ENCODE results near the gene EOLA1. TPM values are rescaled to one million over a fixed set of nuclear protein-coding genes. Genes with fewer than 3 reads are reported as not detected.
"Not testable (repeated sequence)": the region's sequence is repeated elsewhere in the genome, so short reads cannot be mapped to it uniquely, and the experiment has no call there.

Gene EOLA1
- total RNA-seq, 1 experiment from 2014 or later: 24.3 TPM

DNA sequence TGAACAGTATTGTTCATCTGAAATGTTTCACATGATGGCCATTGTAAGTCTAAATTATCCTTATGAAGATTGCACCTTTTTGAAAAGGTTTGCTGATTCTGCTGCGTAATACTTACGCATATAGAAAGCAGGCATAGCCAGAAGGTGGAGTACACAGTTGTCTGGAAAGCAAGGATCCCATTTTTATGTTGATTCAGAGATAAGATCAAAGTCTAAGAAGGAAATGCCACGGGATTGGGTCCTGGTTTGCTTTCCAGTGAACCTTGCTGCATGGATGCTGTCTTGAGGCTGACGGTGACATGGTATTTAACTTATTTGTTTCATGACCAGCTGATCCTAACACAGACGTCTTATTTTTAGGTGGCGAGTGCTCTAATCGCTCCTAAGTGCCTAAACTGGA, 31.0 kb downstream of the EOLA1 start:
- Histone ChIP-seq H3K4me2 (no peak overlapping the region), H3K9me2 (ENCODE audit: insufficient read depth) (no peaks in the 10 kb centered on the region), H3K27me3 (ENCODE audit: insufficient read depth, low read depth) (no peaks in the 10 kb centered on the region), H3K9me3 (ENCODE audit: insufficient read depth, low read depth) (no peaks in the 10 kb centered on the region), H2AFZ (no peak overlapping the region), H3K79me2 (ENCODE audit: low read depth) (no peaks in the 10 kb centered on the region), H4K20me1 (ENCODE audit: insufficient read depth) (no peaks in the 10 kb centered on the region), H3K27ac (no peak overlapping the region), H3K4me3 (no peak overlapping the region), H3K4me1 (replicated peaks; ENCODE audit: insufficient read depth) (peaks cover 16% of the 10 kb centered on the region), H3K36me3 (ENCODE audit: low read depth) (no peaks in the 10 kb centered on the region), H3F3A (ENCODE audit: insufficient read depth, low read depth) (peaks cover 15% of the 10 kb centered on the region)
- DNase-seq: peak in 1 of 2 experiments; percentile 33
- ChIA-PET POLR2A (ENCODE audit: unreplicated experiment) (no interaction called here), CTCF (no interaction called here)
- intact Hi-C loops (cut with micrococcal nuclease; ENCODE audit: unreplicated experiment): no loop called here
- TF ChIP-seq, protein P1, sequence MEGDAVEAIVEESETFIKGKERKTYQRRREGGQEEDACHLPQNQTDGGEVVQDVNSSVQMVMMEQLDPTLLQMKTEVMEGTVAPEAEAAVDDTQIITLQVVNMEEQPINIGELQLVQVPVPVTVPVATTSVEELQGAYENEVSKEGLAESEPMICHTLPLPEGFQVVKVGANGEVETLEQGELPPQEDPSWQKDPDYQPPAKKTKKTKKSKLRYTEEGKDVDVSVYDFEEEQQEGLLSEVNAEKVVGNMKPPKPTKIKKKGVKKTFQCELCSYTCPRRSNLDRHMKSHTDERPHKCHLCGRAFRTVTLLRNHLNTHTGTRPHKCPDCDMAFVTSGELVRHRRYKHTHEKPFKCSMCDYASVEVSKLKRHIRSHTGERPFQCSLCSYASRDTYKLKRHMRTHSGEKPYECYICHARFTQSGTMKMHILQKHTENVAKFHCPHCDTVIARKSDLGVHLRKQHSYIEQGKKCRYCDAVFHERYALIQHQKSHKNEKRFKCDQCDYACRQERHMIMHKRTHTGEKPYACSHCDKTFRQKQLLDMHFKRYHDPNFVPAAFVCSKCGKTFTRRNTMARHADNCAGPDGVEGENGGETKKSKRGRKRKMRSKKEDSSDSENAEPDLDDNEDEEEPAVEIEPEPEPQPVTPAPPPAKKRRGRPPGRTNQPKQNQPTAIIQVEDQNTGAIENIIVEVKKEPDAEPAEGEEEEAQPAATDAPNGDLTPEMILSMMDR (conservative IDR thresholded peaks at IDR 0.05): no peak
- TF ChIP-seq EZH2 (IDR thresholded peaks at IDR 0.05; ENCODE audit: low read depth): no peak
- BruUV-seq (replicated peaks): no TSS peak

DNA sequence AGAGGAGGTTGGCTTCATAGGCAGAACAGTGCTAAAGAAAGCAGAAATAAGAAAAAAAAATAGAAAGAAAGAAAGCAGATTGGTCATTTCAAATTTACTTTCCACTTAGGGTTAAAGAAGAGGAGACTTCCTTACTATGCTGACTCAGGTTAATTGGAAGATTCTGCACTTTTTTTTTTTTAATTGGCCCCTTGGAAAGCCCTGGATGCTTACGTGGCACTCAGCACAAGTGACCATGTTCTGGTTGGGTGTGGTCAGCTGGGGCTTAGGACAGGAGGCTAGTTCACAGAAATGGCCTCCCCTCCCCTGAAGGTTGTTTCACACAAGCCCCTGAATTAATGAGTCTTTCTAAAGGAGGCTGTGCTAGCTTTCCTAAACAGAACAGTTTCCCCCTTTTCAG, 31.9 kb downstream of the EOLA1 start:
- H3K27me3 ChIP-seq (ENCODE audit: insufficient read depth, low read depth): no peaks in the 10 kb centered on the region
- peaks cover 15% of the 10 kb centered on the region for H3F3A ChIP-seq (ENCODE audit: insufficient read depth, low read depth)
- peaks cover 16% of the 10 kb centered on the region for H3K4me1 ChIP-seq (replicated peaks; ENCODE audit: insufficient read depth)
- H3K27ac ChIP-seq: no peak overlapping the region
- BruUV-seq (replicated peaks): no TSS peak
- no peaks in the 10 kb centered on the region for H4K20me1 ChIP-seq (ENCODE audit: insufficient read depth)
- H3K4me3 ChIP-seq: no peak overlapping the region
- H3K4me2 ChIP-seq: no peak overlapping the region
- POLR2A ChIA-PET (ENCODE audit: unreplicated experiment): no interaction called here
- H3K9me2 ChIP-seq (ENCODE audit: insufficient read depth): no peaks in the 10 kb centered on the region
- CTCF ChIA-PET: no interaction called here
- peak in 1 of 2 experiments; percentile 17 for DNase-seq
- intact Hi-C loops (cut with micrococcal nuclease; ENCODE audit: unreplicated experiment): no loop called here
- no peak overlapping the region for H2AFZ ChIP-seq
- H3K9me3 ChIP-seq (ENCODE audit: insufficient read depth, low read depth): no peaks in the 10 kb centered on the region
- TF ChIP-seq EZH2 (IDR thresholded peaks at IDR 0.05; ENCODE audit: low read depth): no peak
- TF ChIP-seq, protein P1 (conservative IDR thresholded peaks at IDR 0.05): no peak
- no peaks in the 10 kb centered on the region for H3K79me2 ChIP-seq (ENCODE audit: low read depth)
- H3K36me3 ChIP-seq (ENCODE audit: low read depth): no peaks in the 10 kb centered on the region

DNA sequence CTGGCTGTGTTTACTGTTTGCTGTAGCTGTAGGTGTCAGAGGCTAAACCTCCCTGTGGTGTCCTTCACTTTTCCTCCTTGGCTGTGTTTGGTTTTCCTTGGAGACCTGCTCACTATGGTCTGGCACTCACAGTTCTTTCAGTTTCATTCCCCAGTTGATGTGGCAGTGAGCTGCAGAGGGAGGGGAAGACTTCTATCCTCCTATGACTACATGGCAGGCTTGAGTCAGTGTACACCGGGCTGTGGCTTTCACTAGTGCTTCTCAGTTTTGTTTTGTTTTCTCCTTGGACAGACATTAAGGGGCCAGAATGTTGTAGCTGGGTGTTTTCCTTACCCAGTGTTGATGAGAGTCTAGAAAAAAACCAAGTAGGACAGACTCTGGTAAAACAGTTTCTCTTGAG, 32.6 kb downstream of the EOLA1 start:
- POLR2A ChIA-PET (ENCODE audit: unreplicated experiment); DNase-seq: not testable (repeated sequence)

DNA sequence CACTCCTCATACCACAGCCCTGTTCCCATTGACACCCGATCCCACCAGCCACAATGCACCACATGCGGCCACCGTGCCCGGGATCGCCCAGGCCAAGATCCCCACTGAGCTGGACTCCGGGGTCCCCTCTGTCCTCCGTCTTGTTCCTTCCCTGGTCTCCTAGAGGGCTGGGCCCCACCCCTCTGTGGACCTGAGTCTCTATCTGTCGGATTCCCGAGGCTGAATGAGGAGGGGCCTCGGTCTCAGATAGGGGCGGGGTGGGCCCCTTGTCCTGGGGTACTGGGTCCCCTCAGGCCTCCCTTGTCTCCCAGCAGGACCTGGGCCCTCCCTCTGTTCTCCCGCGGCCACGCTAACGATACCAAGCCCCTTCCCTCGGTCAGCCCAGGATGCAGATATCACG, 44.8 kb downstream of the EOLA1 start:
- H2AFZ ChIP-seq; H4K20me1 ChIP-seq (ENCODE audit: insufficient read depth); H3K27me3 ChIP-seq (ENCODE audit: insufficient read depth, low read depth); H3K4me2 ChIP-seq; POLR2A ChIA-PET (ENCODE audit: unreplicated experiment); CTCF ChIA-PET; H3K27ac ChIP-seq; H3K4me3 ChIP-seq; intact Hi-C loops (cut with micrococcal nuclease; ENCODE audit: unreplicated experiment); BruUV-seq (replicated peaks); H3K79me2 ChIP-seq (ENCODE audit: low read depth); H3K4me1 ChIP-seq (replicated peaks; ENCODE audit: insufficient read depth); DNase-seq; H3F3A ChIP-seq (ENCODE audit: insufficient read depth, low read depth); H3K36me3 ChIP-seq (ENCODE audit: low read depth); H3K9me2 ChIP-seq (ENCODE audit: insufficient read depth); H3K9me3 ChIP-seq (ENCODE audit: insufficient read depth, low read depth): not testable (repeated sequence)

More for the DNA sequence above, 32.6 kb downstream of the EOLA1 start:
- peaks cover 15% of the 10 kb centered on the region for H3F3A ChIP-seq (ENCODE audit: insufficient read depth, low read depth)
- H3K79me2 ChIP-seq (ENCODE audit: low read depth); H3K4me3 ChIP-seq; BruUV-seq (replicated peaks); intact Hi-C loops (cut with micrococcal nuclease; ENCODE audit: unreplicated experiment); CTCF ChIA-PET; H3K27ac ChIP-seq; H4K20me1 ChIP-seq (ENCODE audit: insufficient read depth); H3K9me2 ChIP-seq (ENCODE audit: insufficient read depth); H3K36me3 ChIP-seq (ENCODE audit: low read depth); H2AFZ ChIP-seq; H3K4me2 ChIP-seq; H3K9me3 ChIP-seq (ENCODE audit: insufficient read depth, low read depth); H3K27me3 ChIP-seq (ENCODE audit: insufficient read depth, low read depth): not testable (repeated sequence)
- peaks cover 16% of the 10 kb centered on the region for H3K4me1 ChIP-seq (replicated peaks; ENCODE audit: insufficient read depth)

DNA sequence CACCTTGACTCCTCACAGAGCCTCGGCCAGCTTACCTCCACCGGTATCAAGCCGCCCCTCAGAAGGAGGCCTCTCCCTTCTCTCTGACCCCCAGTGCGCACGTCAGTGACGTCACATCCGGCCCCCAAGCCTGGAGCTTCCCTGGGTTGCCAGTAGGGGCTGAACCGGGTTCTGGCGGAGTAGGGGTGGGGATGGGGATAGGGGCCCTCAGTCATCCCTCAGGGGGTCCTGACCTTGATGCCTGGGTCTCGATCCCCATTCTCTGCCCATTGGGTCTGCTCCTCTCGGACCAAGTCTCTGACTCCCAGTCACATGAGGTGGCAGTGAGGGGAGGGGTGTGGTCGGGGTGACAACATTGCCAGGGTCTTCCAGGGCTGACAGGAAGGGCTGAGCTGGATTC, 46.5 kb downstream of the EOLA1 start, which contains the start of gene MAGEA9B:
TSS of gene MAGEA9B (minus strand) at position 101 of the 400 bp plus-strand sequence. CDS start 4,280 bp downstream, outside the sequence.
- H3K27ac ChIP-seq; H3K4me3 ChIP-seq; H4K20me1 ChIP-seq (ENCODE audit: insufficient read depth); DNase-seq; H3F3A ChIP-seq (ENCODE audit: insufficient read depth, low read depth); intact Hi-C loops (cut with micrococcal nuclease; ENCODE audit: unreplicated experiment); H3K79me2 ChIP-seq (ENCODE audit: low read depth); H3K4me1 ChIP-seq (replicated peaks; ENCODE audit: insufficient read depth); BruUV-seq (replicated peaks); H3K4me2 ChIP-seq; POLR2A ChIA-PET (ENCODE audit: unreplicated experiment); H2AFZ ChIP-seq; H3K27me3 ChIP-seq (ENCODE audit: insufficient read depth, low read depth); H3K9me3 ChIP-seq (ENCODE audit: insufficient read depth, low read depth); H3K36me3 ChIP-seq (ENCODE audit: low read depth); CTCF ChIA-PET; H3K9me2 ChIP-seq (ENCODE audit: insufficient read depth): not testable (repeated sequence)

DNA sequence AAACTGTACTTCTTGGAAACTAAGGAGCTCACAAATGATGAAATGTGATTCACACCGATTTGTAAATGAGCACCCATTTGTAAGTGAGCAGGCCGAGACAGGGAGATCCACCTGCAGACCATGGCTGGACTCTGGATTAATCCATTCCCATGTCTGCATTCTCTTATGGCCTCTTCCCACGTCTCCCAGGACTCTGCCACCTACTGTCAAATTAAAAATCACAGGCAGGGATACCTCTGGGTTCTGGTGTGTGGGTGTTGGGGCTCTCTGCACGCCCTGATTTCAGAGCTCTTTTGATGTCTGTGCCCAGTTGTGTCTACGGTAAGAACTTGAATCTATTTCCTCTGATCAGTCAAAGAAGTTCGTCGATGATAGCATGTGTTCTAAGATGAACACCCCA, 50.2 kb downstream of the EOLA1 start:
- BruUV-seq (replicated peaks); H3K4me1 ChIP-seq (replicated peaks; ENCODE audit: insufficient read depth); H3K4me2 ChIP-seq; H2AFZ ChIP-seq; POLR2A ChIA-PET (ENCODE audit: unreplicated experiment); H4K20me1 ChIP-seq (ENCODE audit: insufficient read depth); H3K4me3 ChIP-seq; DNase-seq; H3K36me3 ChIP-seq (ENCODE audit: low read depth); H3K27me3 ChIP-seq (ENCODE audit: insufficient read depth, low read depth); H3F3A ChIP-seq (ENCODE audit: insufficient read depth, low read depth); H3K79me2 ChIP-seq (ENCODE audit: low read depth); intact Hi-C loops (cut with micrococcal nuclease; ENCODE audit: unreplicated experiment); CTCF ChIA-PET; H3K27ac ChIP-seq; H3K9me2 ChIP-seq (ENCODE audit: insufficient read depth); H3K9me3 ChIP-seq (ENCODE audit: insufficient read depth, low read depth): not testable (repeated sequence)
